ENCODE measurements around the gene COMMD7.
"Not testable (repeated sequence)": the region's sequence is repeated elsewhere in the genome, so short reads cannot be mapped to it uniquely, and the experiment has no call there.

The COMMD7 gene

DNA sequence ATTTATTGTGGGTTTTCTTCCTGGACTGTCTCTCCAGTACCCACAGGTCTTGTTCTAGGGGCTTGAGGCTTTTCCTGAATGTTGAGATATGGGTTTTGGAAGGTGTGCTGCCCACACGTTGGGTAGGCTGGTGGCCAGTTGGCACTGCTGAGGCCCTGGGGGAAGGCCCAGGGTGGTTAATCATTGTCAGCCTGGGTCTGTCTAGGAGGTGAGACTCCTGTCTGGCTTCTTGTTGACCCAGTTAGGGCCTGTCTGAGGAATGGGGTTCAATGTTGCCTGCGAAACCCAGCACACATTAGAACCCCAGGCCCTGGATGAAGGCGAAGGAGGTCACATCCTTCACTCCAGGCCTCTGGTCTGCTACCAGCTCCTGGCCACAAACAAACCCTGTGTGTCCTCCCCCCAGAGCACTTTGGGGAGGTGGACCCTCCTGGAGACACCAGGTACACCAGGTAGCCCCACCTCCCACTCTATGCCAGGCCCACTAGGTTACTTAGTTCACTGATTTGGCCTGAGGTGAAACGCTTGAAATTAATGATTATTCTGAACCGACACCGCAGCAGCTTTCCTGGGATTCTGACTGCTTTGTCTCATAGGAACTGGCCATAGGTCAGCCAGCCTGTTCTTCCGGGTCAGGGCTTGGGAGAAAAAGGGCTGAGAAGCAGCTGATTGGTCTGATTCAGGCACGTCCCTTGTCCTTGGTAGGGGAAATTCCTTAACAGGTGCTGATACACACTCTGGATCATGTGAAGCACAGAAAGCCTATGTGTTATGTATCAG lies 34.1 kb upstream of the COMMD7 start:
- TF ChIP-seq, protein P1, sequence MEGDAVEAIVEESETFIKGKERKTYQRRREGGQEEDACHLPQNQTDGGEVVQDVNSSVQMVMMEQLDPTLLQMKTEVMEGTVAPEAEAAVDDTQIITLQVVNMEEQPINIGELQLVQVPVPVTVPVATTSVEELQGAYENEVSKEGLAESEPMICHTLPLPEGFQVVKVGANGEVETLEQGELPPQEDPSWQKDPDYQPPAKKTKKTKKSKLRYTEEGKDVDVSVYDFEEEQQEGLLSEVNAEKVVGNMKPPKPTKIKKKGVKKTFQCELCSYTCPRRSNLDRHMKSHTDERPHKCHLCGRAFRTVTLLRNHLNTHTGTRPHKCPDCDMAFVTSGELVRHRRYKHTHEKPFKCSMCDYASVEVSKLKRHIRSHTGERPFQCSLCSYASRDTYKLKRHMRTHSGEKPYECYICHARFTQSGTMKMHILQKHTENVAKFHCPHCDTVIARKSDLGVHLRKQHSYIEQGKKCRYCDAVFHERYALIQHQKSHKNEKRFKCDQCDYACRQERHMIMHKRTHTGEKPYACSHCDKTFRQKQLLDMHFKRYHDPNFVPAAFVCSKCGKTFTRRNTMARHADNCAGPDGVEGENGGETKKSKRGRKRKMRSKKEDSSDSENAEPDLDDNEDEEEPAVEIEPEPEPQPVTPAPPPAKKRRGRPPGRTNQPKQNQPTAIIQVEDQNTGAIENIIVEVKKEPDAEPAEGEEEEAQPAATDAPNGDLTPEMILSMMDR (IDR thresholded peaks at IDR 0.05; ENCODE audit: low read depth, low read length, missing control alignments): no peak
- DNase-seq (ENCODE audit: extremely low read depth, low read depth): no peak
- H3K4me3 ChIP-seq (replicated peaks; ENCODE audit: low read depth, low read length): no peak overlapping the region

DNA sequence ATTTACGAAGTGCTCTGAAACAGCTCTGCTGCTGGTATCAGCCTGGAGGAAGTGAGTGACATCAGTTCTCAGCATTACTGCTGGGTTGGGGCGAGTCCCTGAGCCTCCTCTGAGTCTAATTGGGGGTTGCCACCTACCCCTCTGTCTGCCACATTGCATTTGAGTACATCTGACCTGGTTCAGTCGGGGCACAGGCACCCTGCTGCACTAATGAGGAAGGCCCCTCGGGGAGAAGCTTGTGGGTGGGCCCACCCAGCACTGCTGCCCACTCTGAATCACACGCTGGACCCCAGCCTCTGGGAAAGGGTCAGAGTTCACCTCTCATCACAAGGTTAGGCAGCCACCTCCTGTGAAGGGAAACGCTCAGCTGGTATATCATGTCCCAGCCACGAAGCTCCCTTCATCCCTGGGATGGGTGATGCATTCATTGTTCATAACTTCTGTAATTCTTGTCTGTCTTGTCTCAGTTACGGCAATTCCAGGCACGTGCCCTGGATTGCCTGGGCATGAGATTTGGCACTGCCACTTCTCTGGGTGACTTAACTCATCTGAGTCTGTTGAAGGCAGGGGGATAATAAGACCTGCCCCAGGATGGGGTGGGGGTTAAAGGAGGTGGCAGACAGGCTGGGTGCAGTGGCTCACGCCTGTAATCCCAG lies 32.2 kb upstream of the COMMD7 start:
- no peak overlapping the region for H3K4me3 ChIP-seq (replicated peaks; ENCODE audit: low read depth, low read length)
- TF ChIP-seq, protein P1 (IDR thresholded peaks at IDR 0.05; ENCODE audit: low read depth, low read length, missing control alignments): no peak
- DNase-seq (ENCODE audit: extremely low read depth, low read depth): no peak

GRCh38 chr20:32773855-32774254 lies 30.6 kb upstream of the COMMD7 start:
- TF ChIP-seq, protein P1 (IDR thresholded peaks at IDR 0.05; ENCODE audit: low read depth, low read length, missing control alignments): no peak
- no peak for DNase-seq (ENCODE audit: extremely low read depth, low read depth)
- no peak overlapping the region for H3K4me3 ChIP-seq (replicated peaks; ENCODE audit: low read depth, low read length)

GRCh38 chr20:32773223-32773622 lies 30.0 kb upstream of the COMMD7 start:
- no peak overlapping the region for H3K4me3 ChIP-seq (replicated peaks; ENCODE audit: low read depth, low read length)
- no peak for DNase-seq (ENCODE audit: extremely low read depth, low read depth)
- TF ChIP-seq, protein P1 (IDR thresholded peaks at IDR 0.05; ENCODE audit: low read depth, low read length, missing control alignments): no peak

GRCh38 chr20:32772046-32772445 lies 28.8 kb upstream of the COMMD7 start:
- no peak overlapping the region for H3K4me3 ChIP-seq (replicated peaks; ENCODE audit: low read depth, low read length)
- TF ChIP-seq, protein P1 (IDR thresholded peaks at IDR 0.05; ENCODE audit: low read depth, low read length, missing control alignments): no peak
- no peak for DNase-seq (ENCODE audit: extremely low read depth, low read depth)

- no peak for DNase-seq (ENCODE audit: extremely low read depth, low read depth)
- TF ChIP-seq, protein P1 (IDR thresholded peaks at IDR 0.05; ENCODE audit: low read depth, low read length, missing control alignments): no peak
- H3K4me3 ChIP-seq (replicated peaks; ENCODE audit: low read depth, low read length): no peak overlapping the region
Measured at GRCh38 chr20:32767418-32768198, 24.3 kb upstream of the COMMD7 start.

DNA sequence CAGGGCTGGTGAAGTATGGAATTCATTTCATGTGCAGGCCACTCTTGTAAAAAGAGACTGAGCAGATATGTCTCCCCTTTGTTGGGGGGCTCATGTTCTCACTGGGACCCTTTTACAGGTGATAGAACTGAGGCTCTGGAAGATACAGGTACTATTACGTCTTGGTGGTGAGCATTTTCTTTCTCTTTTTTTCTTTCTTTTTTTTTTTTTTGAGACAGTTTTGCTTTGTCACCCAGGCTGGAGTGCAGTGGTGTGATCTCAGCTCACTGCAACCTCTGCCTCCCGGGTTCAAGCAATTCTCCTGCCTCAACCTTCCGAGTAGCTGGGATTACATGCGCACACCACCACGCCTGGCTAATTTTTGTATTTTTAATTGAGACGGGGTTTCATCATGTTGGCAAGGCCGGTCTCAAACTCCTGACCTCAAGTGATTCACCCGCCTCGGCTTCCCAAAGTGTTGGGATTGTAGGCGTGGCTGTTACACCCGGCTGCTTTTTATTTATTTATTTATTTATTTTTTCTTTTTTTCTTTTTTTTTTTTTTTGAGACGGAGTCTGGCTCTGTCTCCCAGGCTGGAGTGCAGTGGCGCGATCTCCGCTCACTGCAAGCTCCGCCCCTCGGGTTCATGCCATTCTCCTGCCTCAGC lies 22.1 kb upstream of the COMMD7 start:
- H3K4me3 ChIP-seq (replicated peaks; ENCODE audit: low read depth, low read length); DNase-seq (ENCODE audit: extremely low read depth, low read depth): not testable (repeated sequence)

Measured in HFF-Myc (cell line).